ENCODE results near the gene CPAMD8. TPM values are rescaled to one million over a fixed set of nuclear protein-coding genes. Genes with fewer than 3 reads are reported as not detected.

CPAMD8 gene
- total RNA-seq, 2 donors from 2014 or later = 0.28 to 0.43 TPM

DNA sequence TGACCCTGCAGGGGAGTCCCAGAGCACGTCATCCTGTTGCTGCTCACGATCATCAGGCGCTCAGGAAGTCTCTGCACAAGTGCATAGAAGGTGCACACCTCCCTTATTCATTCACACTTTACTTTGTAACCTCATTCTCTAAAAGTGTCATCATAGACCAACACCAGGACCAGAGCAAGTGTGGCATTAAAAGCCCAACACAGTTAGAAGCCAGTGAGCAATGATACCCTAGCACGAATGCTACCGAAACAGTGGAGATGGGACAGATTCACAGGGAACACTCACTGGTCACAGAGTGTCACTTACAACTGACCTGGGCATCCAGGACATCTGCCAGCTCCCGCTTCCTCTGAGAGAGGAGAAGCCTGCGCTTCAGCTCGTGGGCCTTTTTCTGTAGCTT is 31.6 kb upstream of the CPAMD8 start:
- Mint-ChIP-seq H3K4me3 (no peak overlapping the region), H3K27me3 (ENCODE audit: low read depth) (no peaks in the 10 kb centered on the region), H3K27ac (no peak overlapping the region), H3K9me3 (no peaks in the 10 kb centered on the region), H3K4me1 (ENCODE audit: low read depth) (peaks cover 12% of the 10 kb centered on the region), H3K36me3 (ENCODE audit: insufficient read depth in 2 of 2) (peaks cover 8 to 18% of the 10 kb centered on the region in 2 donors)
- DNase-seq (no peak), ATAC-seq (replicated peaks in 1 of 2) (no peak)

DNA sequence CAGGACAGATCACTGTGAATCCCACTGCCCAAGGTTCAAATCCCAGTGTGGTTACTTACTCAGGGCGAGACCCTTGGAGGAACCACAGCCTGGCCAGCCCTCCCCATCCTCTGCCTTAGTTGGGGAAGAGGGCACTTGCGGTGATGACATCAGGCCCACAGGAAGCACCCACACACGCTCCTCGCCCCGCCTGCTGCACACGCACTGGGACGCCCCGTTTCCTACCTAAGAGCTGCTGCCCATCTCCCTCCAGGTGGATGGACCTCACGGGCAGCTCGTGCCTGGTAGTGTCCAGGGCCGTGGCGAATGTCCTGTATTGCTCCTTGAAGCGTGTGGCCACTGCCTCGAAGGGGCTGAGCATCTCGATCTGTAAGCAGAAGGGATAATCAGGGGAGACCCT is 29.0 kb upstream of the CPAMD8 start:
- peaks cover 5 to 26% of the 10 kb centered on the region in 2 donors for H3K36me3 Mint-ChIP-seq (ENCODE audit: insufficient read depth in 2 of 2)
- no peak for ATAC-seq (replicated peaks in 1 of 2)
- H3K27me3 Mint-ChIP-seq (ENCODE audit: low read depth) = no peaks in the 10 kb centered on the region
- H3K4me1 Mint-ChIP-seq (ENCODE audit: low read depth) = peaks cover 4% of the 10 kb centered on the region
- H3K27ac Mint-ChIP-seq = no peak overlapping the region
- no peaks in the 10 kb centered on the region for H3K9me3 Mint-ChIP-seq
- no peak for DNase-seq
- no peak overlapping the region for H3K4me3 Mint-ChIP-seq

DNA sequence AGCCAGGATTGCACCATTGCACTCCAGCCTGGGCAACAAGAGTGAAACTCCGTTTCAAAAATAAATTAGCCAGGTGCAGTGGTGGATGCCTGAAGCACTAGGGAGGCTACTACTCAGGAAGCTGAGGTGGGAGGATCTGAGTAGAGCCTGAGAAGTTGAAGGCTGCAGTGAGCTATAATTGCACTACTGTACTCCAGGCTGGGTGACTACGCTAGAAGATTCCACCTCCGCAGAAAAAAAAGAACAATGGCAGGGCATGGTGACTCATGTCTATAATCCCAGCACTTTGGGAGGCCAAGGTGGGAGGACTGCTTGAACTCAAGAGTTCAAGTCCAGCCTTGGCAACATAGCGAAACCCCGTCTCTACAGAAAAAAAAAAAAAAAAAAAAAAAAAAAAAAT is 28.1 kb upstream of the CPAMD8 start:
- no peak overlapping the region for H3K4me3 Mint-ChIP-seq
- H3K9me3 Mint-ChIP-seq = no peaks in the 10 kb centered on the region
- no peaks in the 10 kb centered on the region for H3K27me3 Mint-ChIP-seq (ENCODE audit: low read depth)
- DNase-seq (no peak), ATAC-seq (replicated peaks in 1 of 2) (no peak)
- no peaks in the 10 kb centered on the region for H3K4me1 Mint-ChIP-seq (ENCODE audit: low read depth)
- no peak overlapping the region for H3K27ac Mint-ChIP-seq
- H3K36me3 Mint-ChIP-seq (ENCODE audit: insufficient read depth in 2 of 2) = peaks cover 5 to 22% of the 10 kb centered on the region in 2 donors

DNA sequence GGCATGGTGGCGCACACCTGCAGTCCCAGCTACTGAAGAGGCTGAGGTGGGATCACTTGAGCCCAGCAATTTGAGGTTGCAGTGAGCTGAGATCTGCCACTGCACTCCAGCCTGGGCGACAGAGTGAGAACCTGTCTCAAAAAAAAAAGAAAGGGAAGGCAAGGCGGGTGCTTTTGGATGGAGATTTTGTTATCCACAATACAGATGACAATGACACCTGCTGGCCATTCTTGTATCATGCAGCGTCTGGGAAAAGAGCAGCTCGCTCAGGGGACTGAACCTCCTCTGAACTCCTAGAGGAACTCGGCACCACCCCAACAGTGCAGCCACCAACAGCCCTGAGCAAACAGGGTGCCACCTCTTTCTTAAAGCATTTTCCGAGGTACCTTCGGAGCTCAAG is 25.8 kb upstream of the CPAMD8 start:
- no peak for ATAC-seq (replicated peaks in 1 of 2)
- H3K4me1 Mint-ChIP-seq (ENCODE audit: low read depth) = no peaks in the 10 kb centered on the region
- peaks cover 0 to 12% of the 10 kb centered on the region in 2 donors for H3K36me3 Mint-ChIP-seq (ENCODE audit: insufficient read depth in 2 of 2)

DNA sequence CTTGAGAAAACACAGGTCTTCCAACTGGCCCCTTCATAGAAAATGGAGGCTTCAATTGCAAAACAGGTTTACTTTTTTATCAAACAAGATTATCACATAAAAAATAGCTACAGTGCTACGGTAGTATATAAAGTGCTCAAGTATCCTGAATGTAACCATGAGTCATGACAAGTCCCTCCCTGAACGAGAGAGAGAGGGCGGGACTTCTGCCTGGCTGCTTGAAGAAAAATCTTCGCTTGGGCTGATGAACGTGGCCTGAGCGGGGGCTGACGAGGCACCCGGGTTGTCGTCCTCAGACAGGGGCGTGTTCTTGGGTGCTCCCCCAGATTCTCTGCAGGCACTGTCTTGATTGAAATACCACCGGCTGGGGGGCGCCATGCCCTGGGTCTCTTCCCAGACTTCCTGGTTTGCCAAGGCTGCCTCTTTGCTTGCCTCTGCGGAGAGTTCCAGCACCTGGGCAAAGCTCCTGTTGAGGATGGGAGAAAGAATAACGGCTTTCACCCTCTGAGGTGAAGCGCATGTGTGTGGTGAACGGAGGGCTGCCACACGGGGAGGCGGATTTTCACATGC is 23.2 kb upstream of the CPAMD8 start:
- no peak overlapping the region for H3K27ac Mint-ChIP-seq
- ATAC-seq (replicated peaks in 1 of 2) (no peak), DNase-seq (no peak)
- H3K27me3 Mint-ChIP-seq (ENCODE audit: low read depth) = no peaks in the 10 kb centered on the region
- peaks cover 0 to 12% of the 10 kb centered on the region in 2 donors for H3K36me3 Mint-ChIP-seq (ENCODE audit: insufficient read depth in 2 of 2)
- no peaks in the 10 kb centered on the region for H3K9me3 Mint-ChIP-seq
- no peaks in the 10 kb centered on the region for H3K4me1 Mint-ChIP-seq (ENCODE audit: low read depth)
- H3K4me3 Mint-ChIP-seq = no peak overlapping the region

More for the DNA sequence above, 25.8 kb upstream of the CPAMD8 start:
- DNase-seq = no peak
- H3K27me3 Mint-ChIP-seq (ENCODE audit: low read depth) = no peaks in the 10 kb centered on the region
- no peaks in the 10 kb centered on the region for H3K9me3 Mint-ChIP-seq
- no peak overlapping the region for H3K4me3 Mint-ChIP-seq
- H3K27ac Mint-ChIP-seq = no peak overlapping the region

DNA sequence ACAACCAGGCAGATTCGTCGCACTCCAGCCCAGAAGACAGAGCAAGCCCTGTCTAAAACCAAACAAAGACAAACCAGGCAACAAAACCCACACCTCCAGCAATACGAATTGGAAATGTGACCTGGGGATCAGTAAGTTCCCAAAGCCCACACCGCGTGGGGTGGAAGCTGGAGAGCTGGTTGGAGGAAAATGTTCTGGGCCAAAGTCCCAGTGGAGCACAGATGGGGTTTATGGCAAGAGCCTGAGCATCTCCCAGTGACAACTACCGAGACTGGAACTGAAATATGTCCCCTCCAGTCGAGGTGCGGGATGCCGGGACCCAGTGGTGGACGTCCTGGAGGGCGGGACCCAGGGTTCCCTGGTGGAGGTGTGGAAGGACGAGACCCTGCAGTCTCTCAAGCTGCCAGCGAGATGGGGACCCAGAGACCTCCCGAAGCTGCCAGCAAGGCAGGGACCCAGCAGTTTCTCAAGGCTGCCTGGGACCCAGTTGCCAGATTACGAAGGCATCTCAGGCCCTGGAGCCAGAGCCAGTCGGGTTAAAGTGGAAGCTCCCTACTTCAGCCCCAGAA is 22.4 kb upstream of the CPAMD8 start:
- ATAC-seq (replicated peaks in 1 of 2) (no peak), DNase-seq (no peak)
- Mint-ChIP-seq H3K4me3 (no peak overlapping the region), H3K4me1 (ENCODE audit: low read depth) (no peaks in the 10 kb centered on the region), H3K36me3 (ENCODE audit: insufficient read depth in 2 of 2) (peaks cover 0 to 12% of the 10 kb centered on the region in 2 donors), H3K27ac (no peak overlapping the region), H3K27me3 (ENCODE audit: low read depth) (no peaks in the 10 kb centered on the region), H3K9me3 (no peaks in the 10 kb centered on the region)

DNA sequence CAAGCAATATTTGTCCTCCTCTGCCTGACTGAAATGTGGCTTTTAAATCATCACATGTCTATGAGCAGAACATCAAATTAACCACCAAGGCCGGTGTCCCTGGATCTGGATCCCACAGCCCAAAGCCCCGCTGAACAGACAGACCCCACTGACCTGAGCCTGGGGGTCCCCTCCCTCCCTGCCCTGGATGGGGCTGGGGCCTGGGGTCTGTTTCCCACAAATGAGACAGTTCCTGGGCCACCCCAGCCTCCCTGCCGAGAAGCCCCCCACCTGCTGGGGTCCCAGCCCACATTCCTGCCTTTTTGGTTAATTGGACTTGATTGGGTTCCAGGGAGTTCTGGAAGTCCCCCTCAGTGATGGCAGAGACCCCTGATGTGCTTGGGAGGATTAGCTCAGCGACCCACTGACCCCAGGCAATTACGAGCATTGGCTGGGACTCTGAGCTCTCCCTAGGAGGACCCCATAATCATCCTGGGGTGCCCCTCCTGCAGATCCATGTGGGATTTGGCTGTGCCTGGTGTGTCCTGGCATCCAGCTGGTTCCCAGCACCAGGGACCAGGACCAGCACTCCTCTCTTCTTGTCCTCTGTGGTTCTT is 19.4 kb upstream of the CPAMD8 start:
- no peaks in the 10 kb centered on the region for H3K27me3 Mint-ChIP-seq (ENCODE audit: low read depth)
- no peaks in the 10 kb centered on the region for H3K9me3 Mint-ChIP-seq
- no peak for DNase-seq
- no peak for ATAC-seq (replicated peaks in 1 of 2)
- no peak overlapping the region for H3K4me3 Mint-ChIP-seq
- no peak overlapping the region for H3K27ac Mint-ChIP-seq
- H3K4me1 Mint-ChIP-seq (ENCODE audit: low read depth) = no peaks in the 10 kb centered on the region
- H3K36me3 Mint-ChIP-seq (ENCODE audit: insufficient read depth in 2 of 2) = peaks cover 0 to 2% of the 10 kb centered on the region in 2 donors

DNA sequence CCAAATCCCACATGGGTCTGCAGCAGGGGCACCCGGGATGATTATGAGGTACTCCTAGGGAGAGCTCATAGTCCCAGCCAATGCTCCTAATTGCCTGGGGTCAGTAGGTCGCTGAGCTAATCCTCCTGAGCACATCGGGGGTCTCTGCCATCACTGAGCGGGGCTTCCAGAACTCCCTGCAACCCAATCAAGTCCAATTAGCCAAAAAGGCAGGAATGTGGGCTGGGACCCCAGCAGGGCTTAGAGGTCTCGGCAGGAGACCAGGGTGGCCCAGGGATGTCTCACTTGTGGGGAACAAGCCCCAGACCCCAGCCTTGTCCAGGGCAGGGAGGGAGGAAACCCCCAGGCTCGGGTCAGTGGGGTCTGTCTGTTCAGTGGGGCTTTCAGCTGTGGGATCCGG is 17.1 kb upstream of the CPAMD8 start:
- ATAC-seq (replicated peaks in 1 of 2) = no peak
- Mint-ChIP-seq H3K27ac (no peak overlapping the region), H3K27me3 (ENCODE audit: low read depth) (no peaks in the 10 kb centered on the region), H3K4me3 (no peak overlapping the region), H3K4me1 (ENCODE audit: low read depth) (no peaks in the 10 kb centered on the region), H3K36me3 (ENCODE audit: insufficient read depth in 2 of 2) (no peaks in the 10 kb centered on the region), H3K9me3 (no peaks in the 10 kb centered on the region)
- DNase-seq = no peak

DNA sequence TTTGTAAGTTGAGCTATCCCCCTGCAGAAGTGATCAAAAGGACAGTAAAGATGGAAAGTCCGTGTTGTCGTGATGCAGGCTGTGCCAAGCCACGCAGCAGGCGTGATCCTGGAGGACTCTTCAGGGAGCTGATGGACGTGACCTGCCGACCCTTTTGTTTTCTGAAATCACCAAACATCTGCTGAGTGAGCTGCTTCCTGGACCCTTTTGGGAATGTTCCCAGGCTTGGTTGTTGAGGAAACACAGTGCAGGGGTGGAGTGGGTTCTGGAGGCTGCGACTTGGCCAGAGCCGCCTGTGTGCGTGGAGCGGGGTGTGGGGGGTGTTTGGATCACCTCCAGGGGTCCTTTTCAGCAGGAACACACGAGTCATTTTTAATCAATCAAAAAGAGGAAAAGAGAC is 15.4 kb upstream of the CPAMD8 start:
- DNase-seq (no peak), ATAC-seq (replicated peaks in 1 of 2) (no peak)
- Mint-ChIP-seq H3K4me3 (no peak overlapping the region), H3K27ac (no peak overlapping the region), H3K27me3 (ENCODE audit: low read depth) (no peaks in the 10 kb centered on the region), H3K9me3 (no peaks in the 10 kb centered on the region), H3K4me1 (ENCODE audit: low read depth) (no peaks in the 10 kb centered on the region), H3K36me3 (ENCODE audit: insufficient read depth in 2 of 2) (no peaks in the 10 kb centered on the region)

DNA sequence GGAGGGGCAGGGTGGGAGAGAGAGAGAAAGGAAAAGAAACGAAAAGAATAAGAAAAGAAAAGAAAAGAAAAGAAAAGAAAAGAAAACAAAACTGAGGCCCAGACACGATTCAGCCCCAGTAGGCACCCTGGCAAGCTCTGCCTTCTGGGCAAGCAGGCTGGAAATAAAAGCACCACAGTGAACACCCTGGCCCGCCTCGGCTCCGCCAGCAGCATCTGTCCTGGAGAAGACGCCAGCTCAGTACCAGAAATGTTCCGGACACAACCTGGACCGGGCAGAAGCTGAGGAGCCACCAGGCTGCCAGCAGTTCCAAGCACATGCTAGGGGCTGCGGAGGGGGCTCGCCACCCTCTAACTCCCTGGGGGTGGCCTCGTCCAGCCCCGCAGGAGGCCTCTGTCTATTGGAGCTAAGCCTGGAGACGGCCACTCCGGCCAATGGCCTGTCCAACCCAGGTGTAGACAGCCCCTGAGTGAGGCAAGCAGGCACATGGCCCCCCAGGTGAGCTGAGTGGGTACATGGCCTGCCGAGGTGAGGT is 11.4 kb upstream of the CPAMD8 start:
- DNase-seq = no peak
- Mint-ChIP-seq H3K27me3 (ENCODE audit: low read depth) (no peaks in the 10 kb centered on the region), H3K9me3 (no peaks in the 10 kb centered on the region), H3K4me3 (no peak overlapping the region), H3K4me1 (ENCODE audit: low read depth) (no peaks in the 10 kb centered on the region), H3K27ac (no peak overlapping the region), H3K36me3 (ENCODE audit: insufficient read depth in 2 of 2) (no peaks in the 10 kb centered on the region)
- ATAC-seq (replicated peaks in 1 of 2) = no peak

DNA sequence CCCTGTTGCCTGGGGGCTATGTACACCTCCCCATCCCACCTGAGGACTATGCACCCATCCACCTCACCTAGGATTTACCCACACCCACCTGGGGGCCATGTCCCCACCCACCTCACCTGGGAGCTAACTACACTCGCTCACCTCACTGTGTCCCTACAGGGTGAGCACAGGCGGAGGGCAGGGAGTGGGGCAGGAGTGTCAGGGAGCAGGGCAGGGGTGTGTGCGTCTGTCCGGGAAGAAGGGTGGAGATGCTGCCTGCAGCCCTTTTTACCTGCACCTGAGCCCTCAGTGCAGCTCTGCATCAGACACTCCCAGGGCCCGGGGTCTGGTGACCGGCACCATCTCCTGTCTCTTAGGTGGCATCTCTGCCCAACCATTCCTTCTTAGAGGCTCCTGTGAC is 10.6 kb upstream of the CPAMD8 start:
- no peaks in the 10 kb centered on the region for H3K9me3 Mint-ChIP-seq
- DNase-seq (no peak), ATAC-seq (replicated peaks in 1 of 2) (no peak)
- H3K4me1 Mint-ChIP-seq (ENCODE audit: low read depth) = no peaks in the 10 kb centered on the region
- H3K27me3 Mint-ChIP-seq (ENCODE audit: low read depth) = no peaks in the 10 kb centered on the region
- no peak overlapping the region for H3K27ac Mint-ChIP-seq
- H3K36me3 Mint-ChIP-seq (ENCODE audit: insufficient read depth in 2 of 2) = no peaks in the 10 kb centered on the region
- no peak overlapping the region for H3K4me3 Mint-ChIP-seq

DNA sequence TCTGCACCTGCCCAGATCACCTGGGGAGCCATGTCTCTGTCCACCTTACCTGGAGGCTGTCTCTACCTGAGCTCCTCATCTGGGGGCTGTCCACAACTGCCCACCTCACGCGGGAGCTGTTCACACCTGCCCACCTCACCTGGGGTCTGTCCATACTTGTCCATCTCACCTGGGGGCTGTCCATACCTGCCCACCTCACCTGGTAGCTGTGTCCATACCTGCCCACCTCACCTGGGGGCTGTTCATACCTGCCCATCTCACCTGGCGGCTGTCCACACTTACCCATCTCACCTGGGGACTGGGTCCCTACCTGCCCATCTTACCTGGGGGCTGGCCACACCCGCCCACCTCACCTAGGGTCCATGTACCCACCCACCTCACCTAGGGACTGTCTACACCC is 10.0 kb upstream of the CPAMD8 start:
- H3K36me3 Mint-ChIP-seq (ENCODE audit: insufficient read depth in 2 of 2) = no peaks in the 10 kb centered on the region
- H3K4me1 Mint-ChIP-seq (ENCODE audit: low read depth) = no peaks in the 10 kb centered on the region
- H3K27me3 Mint-ChIP-seq (ENCODE audit: low read depth) = no peaks in the 10 kb centered on the region
- H3K9me3 Mint-ChIP-seq = no peaks in the 10 kb centered on the region
- ATAC-seq (replicated peaks in 1 of 2) = no peak
- H3K27ac Mint-ChIP-seq = no peak overlapping the region
- no peak for DNase-seq
- H3K4me3 Mint-ChIP-seq = no peak overlapping the region

DNA sequence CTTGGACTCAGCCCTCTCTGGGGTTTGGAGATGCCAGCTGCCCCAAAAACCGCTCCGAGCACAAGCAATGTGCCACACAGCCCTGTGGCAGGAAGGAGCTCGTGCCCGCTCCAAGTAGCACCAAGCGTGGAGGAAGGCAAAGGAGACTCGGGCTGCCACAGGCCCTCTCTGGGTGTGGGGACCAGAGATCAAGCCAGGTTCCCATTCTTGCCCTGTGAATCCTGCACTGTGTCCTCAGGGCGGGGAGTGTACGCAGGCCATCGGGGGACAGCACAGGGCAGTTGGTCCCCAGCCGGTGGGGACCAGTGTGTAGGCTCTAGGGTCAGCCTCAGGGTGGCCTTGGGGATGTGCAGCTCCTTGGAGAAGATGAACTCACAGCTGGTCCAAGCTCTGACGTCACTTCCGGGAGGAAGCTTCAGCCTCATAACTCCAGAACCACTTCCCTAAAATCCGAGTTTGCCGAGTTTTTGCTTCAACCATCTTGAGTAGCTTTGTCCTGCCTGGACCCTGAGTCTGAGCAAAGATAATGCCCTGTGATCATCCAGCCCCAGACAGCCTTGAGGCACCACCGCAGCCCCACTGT is 9.3 kb upstream of the CPAMD8 start:
- H3K27me3 Mint-ChIP-seq (ENCODE audit: low read depth) = no peaks in the 10 kb centered on the region
- H3K9me3 Mint-ChIP-seq = no peaks in the 10 kb centered on the region
- no peaks in the 10 kb centered on the region for H3K36me3 Mint-ChIP-seq (ENCODE audit: insufficient read depth in 2 of 2)
- no peak for DNase-seq
- no peak overlapping the region for H3K4me3 Mint-ChIP-seq
- H3K27ac Mint-ChIP-seq = no peak overlapping the region
- no peak for ATAC-seq (replicated peaks in 1 of 2)
- H3K4me1 Mint-ChIP-seq (ENCODE audit: low read depth) = no peaks in the 10 kb centered on the region
